Measurements from ENCODE around the gene ZSCAN9. TPM values are rescaled to one million over a fixed set of nuclear protein-coding genes. Genes with fewer than 3 reads are reported as not detected.

The ZSCAN9 gene
- total and polyA plus RNA-seq, 2 of the 13 experiments (the other 11 are each of a cell fraction or from before 2014, with no cell fraction given): 14.6 to 17.8 TPM

DNA sequence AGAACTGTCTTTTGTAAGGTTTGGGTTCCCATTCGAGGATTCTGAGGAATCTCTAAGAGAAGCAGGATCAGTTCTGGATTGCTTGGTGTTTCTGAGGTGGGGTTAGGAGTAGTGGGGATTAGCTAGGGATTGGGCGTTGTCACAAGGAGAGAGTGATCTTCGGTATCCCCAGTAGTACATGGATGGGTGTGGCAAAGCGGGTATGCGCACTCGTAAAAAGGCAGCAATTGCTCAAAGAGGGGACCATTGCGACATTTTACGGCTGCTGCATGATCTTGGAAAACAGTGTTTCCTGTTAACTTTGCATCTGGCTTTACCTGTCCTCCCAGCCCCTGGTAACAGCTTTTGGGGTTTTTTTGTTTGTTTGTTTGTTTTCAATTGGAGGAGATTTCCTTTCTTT, 9.7 kb upstream of the ZSCAN9 start:
- Histone ChIP-seq H3K9me3 (ENCODE audit: low read length) (no peaks in the 10 kb centered on the region), H3K4me1 (ENCODE audit: insufficient read depth, low read length) (peaks cover 66% of the 10 kb centered on the region), H3K4me2 (ENCODE audit: low read depth, low read length) (peak overlapping the region; percentile 41), H3K36me3 (replicated peaks in 1 of 2; ENCODE audit: control insufficient read depth in 1 of 2, insufficient read depth in 2 of 2, low read length in 2 of 2) (no peaks in the 10 kb centered on the region), H3K27ac (ENCODE audit: extremely low read length, insufficient read depth, low read length) (no peak overlapping the region), H4K20me1 (ENCODE audit: insufficient read depth, low read length) (no peaks in the 10 kb centered on the region), H2AFZ (ENCODE audit: low read length) (no peak overlapping the region), H3K4me3 (replicated peaks in 1 of 3; ENCODE audit: insufficient read depth in 1 of 3, low read depth in 2 of 3, low read length in 3 of 3) (peak overlapping the region in 1 of 3 experiments; percentile 2; a peak in 1 of 6 replicates), H3K9ac (ENCODE audit: insufficient read depth, low read depth, low read length) (no peak overlapping the region), H3K79me2 (ENCODE audit: insufficient read depth, low read length) (no peaks in the 10 kb centered on the region), H3K27me3 (ENCODE audit: control insufficient read depth in 1 of 2, insufficient read depth in 2 of 2, low read length in 2 of 2) (no peaks in the 10 kb centered on the region; a peak in 1 of 5 replicates)
- BruUV-seq (replicated peaks): no TSS peak
- DNase-seq (ENCODE audit: low spot score): no peak
- ATAC-seq: no peak
- TF ChIP-seq MIXL1 (CRISPR knock-in tag; IDR thresholded peaks at IDR 0.05): no peak
- TF ChIP-seq, protein P1, sequence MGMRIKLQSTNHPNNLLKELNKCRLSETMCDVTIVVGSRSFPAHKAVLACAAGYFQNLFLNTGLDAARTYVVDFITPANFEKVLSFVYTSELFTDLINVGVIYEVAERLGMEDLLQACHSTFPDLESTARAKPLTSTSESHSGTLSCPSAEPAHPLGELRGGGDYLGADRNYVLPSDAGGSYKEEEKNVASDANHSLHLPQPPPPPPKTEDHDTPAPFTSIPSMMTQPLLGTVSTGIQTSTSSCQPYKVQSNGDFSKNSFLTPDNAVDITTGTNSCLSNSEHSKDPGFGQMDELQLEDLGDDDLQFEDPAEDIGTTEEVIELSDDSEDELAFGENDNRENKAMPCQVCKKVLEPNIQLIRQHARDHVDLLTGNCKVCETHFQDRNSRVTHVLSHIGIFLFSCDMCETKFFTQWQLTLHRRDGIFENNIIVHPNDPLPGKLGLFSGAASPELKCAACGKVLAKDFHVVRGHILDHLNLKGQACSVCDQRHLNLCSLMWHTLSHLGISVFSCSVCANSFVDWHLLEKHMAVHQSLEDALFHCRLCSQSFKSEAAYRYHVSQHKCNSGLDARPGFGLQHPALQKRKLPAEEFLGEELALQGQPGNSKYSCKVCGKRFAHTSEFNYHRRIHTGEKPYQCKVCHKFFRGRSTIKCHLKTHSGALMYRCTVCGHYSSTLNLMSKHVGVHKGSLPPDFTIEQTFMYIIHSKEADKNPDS (CRISPR knock-in tag; IDR thresholded peaks at IDR 0.05): no peak
- no peak for TF ChIP-seq ZNF749 (CRISPR knock-in tag; IDR thresholded peaks at IDR 0.05; ENCODE audit: borderline replicate concordance)
- TF ChIP-seq TAF1 (CRISPR knock-in tag; IDR thresholded peaks at IDR 0.05): no peak
- peak; percentile 62 for TF ChIP-seq CEBPG (CRISPR knock-in tag; IDR thresholded peaks at IDR 0.05)
- peak; percentile 80 for TF ChIP-seq CEBPB (IDR thresholded peaks at IDR 0.05; ENCODE audit: borderline replicate concordance, low read depth, low read length)
- TF ChIP-seq, protein P2, sequence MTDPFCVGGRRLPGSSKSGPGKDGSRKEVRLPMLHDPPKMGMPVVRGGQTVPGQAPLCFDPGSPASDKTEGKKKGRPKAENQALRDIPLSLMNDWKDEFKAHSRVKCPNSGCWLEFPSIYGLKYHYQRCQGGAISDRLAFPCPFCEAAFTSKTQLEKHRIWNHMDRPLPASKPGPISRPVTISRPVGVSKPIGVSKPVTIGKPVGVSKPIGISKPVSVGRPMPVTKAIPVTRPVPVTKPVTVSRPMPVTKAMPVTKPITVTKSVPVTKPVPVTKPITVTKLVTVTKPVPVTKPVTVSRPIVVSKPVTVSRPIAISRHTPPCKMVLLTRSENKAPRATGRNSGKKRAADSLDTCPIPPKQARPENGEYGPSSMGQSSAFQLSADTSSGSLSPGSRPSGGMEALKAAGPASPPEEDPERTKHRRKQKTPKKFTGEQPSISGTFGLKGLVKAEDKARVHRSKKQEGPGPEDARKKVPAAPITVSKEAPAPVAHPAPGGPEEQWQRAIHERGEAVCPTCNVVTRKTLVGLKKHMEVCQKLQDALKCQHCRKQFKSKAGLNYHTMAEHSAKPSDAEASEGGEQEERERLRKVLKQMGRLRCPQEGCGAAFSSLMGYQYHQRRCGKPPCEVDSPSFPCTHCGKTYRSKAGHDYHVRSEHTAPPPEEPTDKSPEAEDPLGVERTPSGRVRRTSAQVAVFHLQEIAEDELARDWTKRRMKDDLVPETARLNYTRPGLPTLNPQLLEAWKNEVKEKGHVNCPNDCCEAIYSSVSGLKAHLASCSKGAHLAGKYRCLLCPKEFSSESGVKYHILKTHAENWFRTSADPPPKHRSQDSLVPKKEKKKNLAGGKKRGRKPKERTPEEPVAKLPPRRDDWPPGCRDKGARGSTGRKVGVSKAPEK (CRISPR knock-in tag; IDR thresholded peaks at IDR 0.05; ENCODE audit: borderline replicate concordance): no peak
- TF ChIP-seq ZMYM4 (CRISPR knock-in tag; IDR thresholded peaks at IDR 0.05): peak; percentile 21; the same call in 1 of the 2 replicates
- CTCF ChIA-PET (ENCODE audit: low intra/inter-chr PET ratio, low total read pairs): no interaction called here
- 27% methylated on average over 8 of the region's 8 CpGs for WGBS (ENCODE audit: low lambda C conversion rate)
- POLR2A ChIA-PET: no interaction called here
- FAIRE-seq: no peak
- in situ Hi-C loops (cut with HindIII; ENCODE audit: extremely low pct_ligation_motif_present, low pct_unique_long_range_greater_than_20kb): no loop called here
- intact Hi-C loops (cut with micrococcal nuclease; ENCODE audit: unreplicated experiment): no loop called here
